HepG2 (cell line): Measurements from ENCODE around the gene CLDN15. TPM values are rescaled to one million over a fixed set of nuclear protein-coding genes. Genes with fewer than 3 reads are reported as not detected.

Source experiments
- KDM5A ChIP-seq: fragments of 200-600 bp; sonication (generic); IDR thresholded peaks from 2 replicates; pipeline ENCODE4 v1.7.0; 2018; ENCODE audit warnings: antibody characterized with exemption, mild to moderate bottlenecking, low read length, borderline replicate concordance
- KLF13 ChIP-seq: sonication (generic); formaldehyde crosslinking; IDR thresholded peaks from 2 replicates; pipeline ENCODE4 v1.4.0; 2020; ENCODE audit warnings: mild to moderate bottlenecking, missing genetic modification reagents
- MAFK ChIP-seq, 2 experiments: IDR thresholded peaks in 1 of 2; conservative IDR thresholded peaks in 1 of 2; 2 replicates each; pipeline ENCODE4 v1.6.1; 2011; ENCODE audit warnings: improper control_type of control experiment in 2 of 2, low read length in 2 of 2
- MED8 ChIP-seq: sonication (generic); formaldehyde crosslinking; IDR thresholded peaks from 2 replicates; pipeline ENCODE4 v1.8.1; 2023; ENCODE audit warnings: mild to moderate bottlenecking, missing genetic modification reagents; ENCODE audit not compliant: insufficient replicate concordance
- NFE2 ChIP-seq: sonication (generic); formaldehyde crosslinking; IDR thresholded peaks from 2 replicates; pipeline ENCODE4 v1.4.0; 2020; ENCODE audit warnings: missing genetic modification reagents
- REL ChIP-seq: sonication (generic); formaldehyde crosslinking; conservative IDR thresholded peaks from 2 replicates; pipeline ENCODE4 v1.8.0; 2022; ENCODE audit warnings: mild to moderate bottlenecking, missing genetic modification reagents, moderate library complexity
- STAG1 ChIP-seq: sonication (generic); formaldehyde crosslinking; IDR thresholded peaks from 2 replicates; pipeline ENCODE4 v1.4.0; 2020; ENCODE audit warnings: missing genetic modification reagents
- STAT6 ChIP-seq: sonication (generic); formaldehyde crosslinking; IDR thresholded peaks from 2 replicates; pipeline ENCODE4 v1.4.0; 2020; ENCODE audit warnings: missing genetic modification reagents, mild to moderate bottlenecking, borderline replicate concordance
- ZBTB1 ChIP-seq: sonication (generic); formaldehyde crosslinking; IDR thresholded peaks from 2 replicates; pipeline ENCODE4 v1.4.0; 2020; ENCODE audit warnings: missing genetic modification reagents, borderline replicate concordance
- ZNF17 ChIP-seq: sonication (generic); formaldehyde crosslinking; IDR thresholded peaks from 2 replicates; pipeline ENCODE4 v1.5.0; 2020; ENCODE audit warnings: mild to moderate bottlenecking, missing genetic modification reagents
- ZNF432 ChIP-seq: sonication (generic); formaldehyde crosslinking; IDR thresholded peaks from 2 replicates; pipeline ENCODE4 v1.5.0; 2020; ENCODE audit warnings: missing genetic modification reagents, mild to moderate bottlenecking, borderline replicate concordance
- ZNF546 ChIP-seq: sonication (generic); formaldehyde crosslinking; conservative IDR thresholded peaks from 2 replicates; pipeline ENCODE4 v1.8.1; 2023; ENCODE audit warnings: mild to moderate bottlenecking, missing genetic modification reagents
- ZNF766 ChIP-seq: sonication (generic); formaldehyde crosslinking; IDR thresholded peaks from 2 replicates; pipeline ENCODE4 v1.5.0; 2020; ENCODE audit warnings: missing genetic modification reagents, borderline replicate concordance
- polyA plus RNA-seq, 8 experiments: library from polyadenylated mRNA; depleted of rRNA in 3 of 8; stranded (reverse) in 7 of 8; unstranded in 1 of 8; fragments of >200 nt; fragmentation: Illumina TruSeq in 4 of 8; extraction: Trizol in 4 of 8; gene quantifications; 2 replicates each; pipeline versions ENCODE4 v1.2.1 to v1.2.3, GENCODE V29; 2011 to 2016; ENCODE audit warnings: low read depth in 4 of 8, missing spikeins in 1 of 8, mixed read lengths in 1 of 8; ENCODE audit not compliant: insufficient read depth in 1 of 8
- total RNA-seq, 5 experiments: library from RNA; depleted of rRNA; stranded (reverse); fragments of >200 nt; fragmentation: Illumina TruSeq; extraction: Trizol; gene quantifications; 2 replicates each; pipeline ENCODE4 v1.2.3, GENCODE V29; 2016; ENCODE audit warnings: low read depth in 1 of 5
- TF ChIP-seq, protein P1 (sequence below): IDR thresholded peaks from 2 replicates; pipeline ENCODE4 v1.6.1; 2016; ENCODE audit warnings: low read depth, missing genetic modification reagents, missing compliant biosample characterization
- TF ChIP-seq, protein P2 (sequence below): IDR thresholded peaks from 2 replicates; pipeline ENCODE4 v1.6.1; 2018; ENCODE audit warnings: missing genetic modification reagents, mild to moderate bottlenecking, missing compliant biosample characterization
- TF ChIP-seq, protein P3 (sequence below): sonication (generic); formaldehyde crosslinking; conservative IDR thresholded peaks from 2 replicates; pipeline ENCODE4 v1.4.0; 2020; ENCODE audit warnings: missing genetic modification reagents
- TF ChIP-seq, protein P4 (sequence below): sonication (generic); formaldehyde crosslinking; IDR thresholded peaks from 2 replicates; pipeline ENCODE4 v1.4.0; 2020; ENCODE audit warnings: missing genetic modification reagents

CLDN15 gene
- total and polyA plus RNA-seq, 2 of the 13 experiments (the other 11 are each of a cell fraction or from before 2014, with no cell fraction given): 7.1 to 17.8 TPM

GRCh38 chr7:101251871-101252659, 14.5 kb upstream of the CLDN15 start (continued):
- TF ChIP-seq, protein P1, sequence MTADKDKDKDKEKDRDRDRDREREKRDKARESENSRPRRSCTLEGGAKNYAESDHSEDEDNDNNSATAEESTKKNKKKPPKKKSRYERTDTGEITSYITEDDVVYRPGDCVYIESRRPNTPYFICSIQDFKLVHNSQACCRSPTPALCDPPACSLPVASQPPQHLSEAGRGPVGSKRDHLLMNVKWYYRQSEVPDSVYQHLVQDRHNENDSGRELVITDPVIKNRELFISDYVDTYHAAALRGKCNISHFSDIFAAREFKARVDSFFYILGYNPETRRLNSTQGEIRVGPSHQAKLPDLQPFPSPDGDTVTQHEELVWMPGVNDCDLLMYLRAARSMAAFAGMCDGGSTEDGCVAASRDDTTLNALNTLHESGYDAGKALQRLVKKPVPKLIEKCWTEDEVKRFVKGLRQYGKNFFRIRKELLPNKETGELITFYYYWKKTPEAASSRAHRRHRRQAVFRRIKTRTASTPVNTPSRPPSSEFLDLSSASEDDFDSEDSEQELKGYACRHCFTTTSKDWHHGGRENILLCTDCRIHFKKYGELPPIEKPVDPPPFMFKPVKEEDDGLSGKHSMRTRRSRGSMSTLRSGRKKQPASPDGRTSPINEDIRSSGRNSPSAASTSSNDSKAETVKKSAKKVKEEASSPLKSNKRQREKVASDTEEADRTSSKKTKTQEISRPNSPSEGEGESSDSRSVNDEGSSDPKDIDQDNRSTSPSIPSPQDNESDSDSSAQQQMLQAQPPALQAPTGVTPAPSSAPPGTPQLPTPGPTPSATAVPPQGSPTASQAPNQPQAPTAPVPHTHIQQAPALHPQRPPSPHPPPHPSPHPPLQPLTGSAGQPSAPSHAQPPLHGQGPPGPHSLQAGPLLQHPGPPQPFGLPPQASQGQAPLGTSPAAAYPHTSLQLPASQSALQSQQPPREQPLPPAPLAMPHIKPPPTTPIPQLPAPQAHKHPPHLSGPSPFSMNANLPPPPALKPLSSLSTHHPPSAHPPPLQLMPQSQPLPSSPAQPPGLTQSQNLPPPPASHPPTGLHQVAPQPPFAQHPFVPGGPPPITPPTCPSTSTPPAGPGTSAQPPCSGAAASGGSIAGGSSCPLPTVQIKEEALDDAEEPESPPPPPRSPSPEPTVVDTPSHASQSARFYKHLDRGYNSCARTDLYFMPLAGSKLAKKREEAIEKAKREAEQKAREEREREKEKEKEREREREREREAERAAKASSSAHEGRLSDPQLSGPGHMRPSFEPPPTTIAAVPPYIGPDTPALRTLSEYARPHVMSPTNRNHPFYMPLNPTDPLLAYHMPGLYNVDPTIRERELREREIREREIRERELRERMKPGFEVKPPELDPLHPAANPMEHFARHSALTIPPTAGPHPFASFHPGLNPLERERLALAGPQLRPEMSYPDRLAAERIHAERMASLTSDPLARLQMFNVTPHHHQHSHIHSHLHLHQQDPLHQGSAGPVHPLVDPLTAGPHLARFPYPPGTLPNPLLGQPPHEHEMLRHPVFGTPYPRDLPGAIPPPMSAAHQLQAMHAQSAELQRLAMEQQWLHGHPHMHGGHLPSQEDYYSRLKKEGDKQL (CRISPR knock-in tag): no peak
- no peak for TF ChIP-seq MAFK (conservative IDR thresholded peaks at IDR 0.05 in 1 of 2, IDR thresholded peaks at IDR 0.05 in 1 of 2; ENCODE audit: low read length in 2 of 2)
- TF ChIP-seq, protein P2, sequence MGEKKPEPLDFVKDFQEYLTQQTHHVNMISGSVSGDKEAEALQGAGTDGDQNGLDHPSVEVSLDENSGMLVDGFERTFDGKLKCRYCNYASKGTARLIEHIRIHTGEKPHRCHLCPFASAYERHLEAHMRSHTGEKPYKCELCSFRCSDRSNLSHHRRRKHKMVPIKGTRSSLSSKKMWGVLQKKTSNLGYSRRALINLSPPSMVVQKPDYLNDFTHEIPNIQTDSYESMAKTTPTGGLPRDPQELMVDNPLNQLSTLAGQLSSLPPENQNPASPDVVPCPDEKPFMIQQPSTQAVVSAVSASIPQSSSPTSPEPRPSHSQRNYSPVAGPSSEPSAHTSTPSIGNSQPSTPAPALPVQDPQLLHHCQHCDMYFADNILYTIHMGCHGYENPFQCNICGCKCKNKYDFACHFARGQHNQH (CRISPR knock-in tag): peak; percentile 42; the same call in 1 of the 2 replicates
- 0 out of 2 replicates have a peak, but pooled peaks have one; percentile 44 for TF ChIP-seq KLF13 (CRISPR knock-in tag)
- TF ChIP-seq REL (CRISPR knock-in tag): no peak
- no peak for TF ChIP-seq MED8 (CRISPR knock-in tag)
- TF ChIP-seq ZBTB1 (CRISPR knock-in tag): no peak
- TF ChIP-seq STAG1 (CRISPR knock-in tag): no peak
- TF ChIP-seq, protein P3, sequence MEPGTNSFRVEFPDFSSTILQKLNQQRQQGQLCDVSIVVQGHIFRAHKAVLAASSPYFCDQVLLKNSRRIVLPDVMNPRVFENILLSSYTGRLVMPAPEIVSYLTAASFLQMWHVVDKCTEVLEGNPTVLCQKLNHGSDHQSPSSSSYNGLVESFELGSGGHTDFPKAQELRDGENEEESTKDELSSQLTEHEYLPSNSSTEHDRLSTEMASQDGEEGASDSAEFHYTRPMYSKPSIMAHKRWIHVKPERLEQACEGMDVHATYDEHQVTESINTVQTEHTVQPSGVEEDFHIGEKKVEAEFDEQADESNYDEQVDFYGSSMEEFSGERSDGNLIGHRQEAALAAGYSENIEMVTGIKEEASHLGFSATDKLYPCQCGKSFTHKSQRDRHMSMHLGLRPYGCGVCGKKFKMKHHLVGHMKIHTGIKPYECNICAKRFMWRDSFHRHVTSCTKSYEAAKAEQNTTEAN (CRISPR knock-in tag): peak; percentile 43; the same call in 1 of the 2 replicates
- TF ChIP-seq ZNF766 (CRISPR knock-in tag): no peak
- TF ChIP-seq KDM5A: peak; percentile 98
- no peak for TF ChIP-seq ZNF17 (CRISPR knock-in tag)
- TF ChIP-seq ZNF546 (CRISPR knock-in tag): no peak
- no peak for TF ChIP-seq NFE2 (CRISPR knock-in tag)
- TF ChIP-seq ZNF432 (CRISPR knock-in tag): no peak
- TF ChIP-seq, protein P4, sequence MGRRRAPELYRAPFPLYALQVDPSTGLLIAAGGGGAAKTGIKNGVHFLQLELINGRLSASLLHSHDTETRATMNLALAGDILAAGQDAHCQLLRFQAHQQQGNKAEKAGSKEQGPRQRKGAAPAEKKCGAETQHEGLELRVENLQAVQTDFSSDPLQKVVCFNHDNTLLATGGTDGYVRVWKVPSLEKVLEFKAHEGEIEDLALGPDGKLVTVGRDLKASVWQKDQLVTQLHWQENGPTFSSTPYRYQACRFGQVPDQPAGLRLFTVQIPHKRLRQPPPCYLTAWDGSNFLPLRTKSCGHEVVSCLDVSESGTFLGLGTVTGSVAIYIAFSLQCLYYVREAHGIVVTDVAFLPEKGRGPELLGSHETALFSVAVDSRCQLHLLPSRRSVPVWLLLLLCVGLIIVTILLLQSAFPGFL (CRISPR knock-in tag): no peak
- no peak for TF ChIP-seq STAT6 (CRISPR knock-in tag)
